ENCODE data around the gene HTD2. TPM values are rescaled to one million over a fixed set of nuclear protein-coding genes. Genes with fewer than 3 reads are reported as not detected.

The HTD2 gene
- polyA plus RNA-seq, 1 of the 3 experiments (the other 2 are of a cell fraction): 3.0 TPM

GRCh38 chr3:58357402-58357801, 51.1 kb downstream of the HTD2 start:
- CTCF ChIA-PET: interaction anchor here (1.0 kb wide), 1 partner anchor 24 kb away, joined by 4 read pairs; no protein-coding TSS in a partner anchor
- no peak for DNase-seq
- 87% methylated on average over 3 of the region's 3 CpGs for WGBS (ENCODE audit: low lambda C conversion rate)

More at GRCh38 chr3:58357402-58357801, 51.1 kb downstream of the HTD2 start:
- Histone ChIP-seq H3K27me3 (ENCODE audit: insufficient read depth) (no peaks in the 10 kb centered on the region), H3F3A (replicated peaks; ENCODE audit: insufficient read depth) (peaks cover 7% of the 10 kb centered on the region), H3K4me2 (no peak overlapping the region), H3K9me2 (no peaks in the 10 kb centered on the region), H3K9me3 (no peaks in the 10 kb centered on the region), H3K79me2 (ENCODE audit: insufficient read depth) (no peaks in the 10 kb centered on the region), H3K9ac (no peak overlapping the region), H2AFZ (ENCODE audit: low read depth) (no peak overlapping the region), H3K4me3 (ENCODE audit: low read depth in 2 of 2, low read length in 1 of 2) (no peak overlapping the region), H3K36me3 (replicated peaks in 1 of 2; ENCODE audit: control insufficient read depth in 1 of 2, insufficient read depth in 2 of 2, low read length in 1 of 2) (no peaks in the 10 kb centered on the region), H4K20me1 (ENCODE audit: insufficient read depth) (no peaks in the 10 kb centered on the region), H3K4me1 (ENCODE audit: control insufficient read depth in 1 of 2, insufficient read depth in 2 of 2, low read depth in 1 of 2, low read length in 1 of 2) (peaks cover 0 to 3% of the 10 kb centered on the region in 2 experiments; a peak in 1 of 4 replicates), H3K27ac (ENCODE audit: low read depth in 2 of 2, low read length in 1 of 2) (no peak overlapping the region)
- TF ChIP-seq NRF1 (IDR thresholded peaks at IDR 0.05; ENCODE audit: low read depth, low read length) (no peak), POLR2AphosphoS5 (IDR thresholded peaks at IDR 0.05; ENCODE audit: low read depth, low read length) (no peak), RFX5 (IDR thresholded peaks at IDR 0.05; ENCODE audit: low read length) (no peak), CHD2 (IDR thresholded peaks at IDR 0.05; ENCODE audit: low read length, partially characterized antibody) (no peak), FOXM1 (IDR thresholded peaks at IDR 0.05; ENCODE audit: low read depth) (no peak), PBX3 (IDR thresholded peaks at IDR 0.05) (no peak), TCF12 (IDR thresholded peaks at IDR 0.05) (no peak), JUND (IDR thresholded peaks at IDR 0.05) (no peak), RCOR1 (IDR thresholded peaks at IDR 0.05; ENCODE audit: low read length) (no peak), EP300 (IDR thresholded peaks at IDR 0.05; ENCODE audit: borderline replicate concordance in 1 of 2, low read depth in 1 of 2, low read length in 1 of 2) (no peak), EZH2phosphoT487 (IDR thresholded peaks at IDR 0.05; ENCODE audit: borderline replicate concordance, low read depth) (no peak), TEAD4 (IDR thresholded peaks at IDR 0.05; ENCODE audit: borderline replicate concordance, insufficient read depth) (no peak), SIN3A (IDR thresholded peaks at IDR 0.05; ENCODE audit: borderline replicate concordance, low read depth, low read length) (no peak), IRF3 (IDR thresholded peaks at IDR 0.05; ENCODE audit: low read depth, low read length) (no peak), GATA2 (CRISPR knock-in tag; IDR thresholded peaks at IDR 0.05) (no peak), RAD21 (IDR thresholded peaks at IDR 0.05; ENCODE audit: low read length) (no peak), TAF1 (IDR thresholded peaks at IDR 0.05; ENCODE audit: borderline replicate concordance, low read depth, low read length) (no peak)
- TF ChIP-seq, protein P1, sequence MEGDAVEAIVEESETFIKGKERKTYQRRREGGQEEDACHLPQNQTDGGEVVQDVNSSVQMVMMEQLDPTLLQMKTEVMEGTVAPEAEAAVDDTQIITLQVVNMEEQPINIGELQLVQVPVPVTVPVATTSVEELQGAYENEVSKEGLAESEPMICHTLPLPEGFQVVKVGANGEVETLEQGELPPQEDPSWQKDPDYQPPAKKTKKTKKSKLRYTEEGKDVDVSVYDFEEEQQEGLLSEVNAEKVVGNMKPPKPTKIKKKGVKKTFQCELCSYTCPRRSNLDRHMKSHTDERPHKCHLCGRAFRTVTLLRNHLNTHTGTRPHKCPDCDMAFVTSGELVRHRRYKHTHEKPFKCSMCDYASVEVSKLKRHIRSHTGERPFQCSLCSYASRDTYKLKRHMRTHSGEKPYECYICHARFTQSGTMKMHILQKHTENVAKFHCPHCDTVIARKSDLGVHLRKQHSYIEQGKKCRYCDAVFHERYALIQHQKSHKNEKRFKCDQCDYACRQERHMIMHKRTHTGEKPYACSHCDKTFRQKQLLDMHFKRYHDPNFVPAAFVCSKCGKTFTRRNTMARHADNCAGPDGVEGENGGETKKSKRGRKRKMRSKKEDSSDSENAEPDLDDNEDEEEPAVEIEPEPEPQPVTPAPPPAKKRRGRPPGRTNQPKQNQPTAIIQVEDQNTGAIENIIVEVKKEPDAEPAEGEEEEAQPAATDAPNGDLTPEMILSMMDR (IDR thresholded peaks at IDR 0.05): no peak
- TF ChIP-seq, protein P2, sequence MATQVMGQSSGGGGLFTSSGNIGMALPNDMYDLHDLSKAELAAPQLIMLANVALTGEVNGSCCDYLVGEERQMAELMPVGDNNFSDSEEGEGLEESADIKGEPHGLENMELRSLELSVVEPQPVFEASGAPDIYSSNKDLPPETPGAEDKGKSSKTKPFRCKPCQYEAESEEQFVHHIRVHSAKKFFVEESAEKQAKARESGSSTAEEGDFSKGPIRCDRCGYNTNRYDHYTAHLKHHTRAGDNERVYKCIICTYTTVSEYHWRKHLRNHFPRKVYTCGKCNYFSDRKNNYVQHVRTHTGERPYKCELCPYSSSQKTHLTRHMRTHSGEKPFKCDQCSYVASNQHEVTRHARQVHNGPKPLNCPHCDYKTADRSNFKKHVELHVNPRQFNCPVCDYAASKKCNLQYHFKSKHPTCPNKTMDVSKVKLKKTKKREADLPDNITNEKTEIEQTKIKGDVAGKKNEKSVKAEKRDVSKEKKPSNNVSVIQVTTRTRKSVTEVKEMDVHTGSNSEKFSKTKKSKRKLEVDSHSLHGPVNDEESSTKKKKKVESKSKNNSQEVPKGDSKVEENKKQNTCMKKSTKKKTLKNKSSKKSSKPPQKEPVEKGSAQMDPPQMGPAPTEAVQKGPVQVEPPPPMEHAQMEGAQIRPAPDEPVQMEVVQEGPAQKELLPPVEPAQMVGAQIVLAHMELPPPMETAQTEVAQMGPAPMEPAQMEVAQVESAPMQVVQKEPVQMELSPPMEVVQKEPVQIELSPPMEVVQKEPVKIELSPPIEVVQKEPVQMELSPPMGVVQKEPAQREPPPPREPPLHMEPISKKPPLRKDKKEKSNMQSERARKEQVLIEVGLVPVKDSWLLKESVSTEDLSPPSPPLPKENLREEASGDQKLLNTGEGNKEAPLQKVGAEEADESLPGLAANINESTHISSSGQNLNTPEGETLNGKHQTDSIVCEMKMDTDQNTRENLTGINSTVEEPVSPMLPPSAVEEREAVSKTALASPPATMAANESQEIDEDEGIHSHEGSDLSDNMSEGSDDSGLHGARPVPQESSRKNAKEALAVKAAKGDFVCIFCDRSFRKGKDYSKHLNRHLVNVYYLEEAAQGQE (IDR thresholded peaks at IDR 0.05; ENCODE audit: low read depth, low read length): no peak
- POLR2A ChIA-PET: no interaction called here
